ENCODE data around the gene DEFB118. TPM values are rescaled to one million over a fixed set of nuclear protein-coding genes. Genes with fewer than 3 reads are reported as not detected.
"Not testable (repeated sequence)": the region's sequence is repeated elsewhere in the genome, so short reads cannot be mapped to it uniquely, and the experiment has no call there.

DEFB118 gene, protein sequence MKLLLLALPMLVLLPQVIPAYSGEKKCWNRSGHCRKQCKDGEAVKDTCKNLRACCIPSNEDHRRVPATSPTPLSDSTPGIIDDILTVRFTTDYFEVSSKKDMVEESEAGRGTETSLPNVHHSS
- total RNA-seq (not detected), total RNA-seq (0 reads per million in 29 experiments)
- not detected for total RNA-seq (2013)

DNA sequence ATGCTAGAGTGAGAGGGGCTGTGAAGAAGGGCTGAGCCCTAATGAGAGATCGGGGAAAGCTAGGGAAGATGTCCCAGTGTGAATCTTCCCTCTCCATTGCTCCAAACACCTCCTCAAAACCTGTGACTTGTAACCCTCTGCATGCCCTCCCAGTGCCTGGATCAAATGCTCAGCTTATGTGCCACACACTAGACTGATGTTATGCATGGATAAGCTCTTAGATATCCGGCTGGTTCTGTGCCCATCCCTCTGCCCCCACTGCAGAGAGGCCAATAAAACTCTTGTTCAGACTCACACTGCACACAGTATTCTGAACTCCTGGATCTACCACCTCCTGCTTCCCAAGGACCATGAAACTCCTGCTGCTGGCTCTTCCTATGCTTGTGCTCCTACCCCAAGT is at the start of gene DEFB118:
TSS of gene DEFB118 (plus strand) at position 301 of the 400 bp plus-strand sequence. CDS start at position 351, 50 bp downstream.
- H3K4me3 Mint-ChIP-seq: no peak within 1 kb of the TSS
- Histone ChIP-seq H3K27me3 (replicated peaks in 1 of 2; ENCODE audit: control insufficient read depth in 2 of 2, extremely low read depth in 1 of 2, insufficient read depth in 2 of 2, low read length in 1 of 2) (no peaks in the 10 kb centered on the region), H3K4me1 (ENCODE audit: control insufficient read depth in 1 of 2, extremely low read depth in 1 of 2, insufficient read depth in 2 of 2, low read length in 2 of 2) (no peaks in the 10 kb centered on the region), H3K9me3 (no peaks in the 10 kb centered on the region), H3K4me3 (ENCODE audit: control insufficient read depth in 1 of 2, extremely low read depth in 1 of 2, low read length in 1 of 2) (no peak within 1 kb of the TSS), H3K27ac (ENCODE audit: low read length) (no peak within 1 kb of the TSS), H3K36me3 (ENCODE audit: control insufficient read depth in 2 of 2, extremely low read depth in 1 of 2, insufficient read depth in 1 of 2, low read length in 1 of 2) (no peaks in the 10 kb centered on the region)
- ChIA-PET CTCF (no interaction called here), POLR2A (interaction anchor here in 1 of 2 donors (1.2 kb wide), 1 partner anchor 13 kb away, joined by 6 read pairs; no protein-coding TSS in a partner anchor)
- no peak for DNase-seq
- H3K9me3 Mint-ChIP-seq: peaks cover 4 to 8% (median 5%) of the 10 kb centered on the region in 3 donors
- 63% methylated on average over 1 of the region's 2 CpGs for WGBS (ENCODE audit: insufficient coverage)
- no peak within 1 kb of the TSS for H3K27ac Mint-ChIP-seq
- ATAC-seq (replicated peaks in 1 of 4): no peak
- no peaks in the 10 kb centered on the region for H3K27me3 Mint-ChIP-seq
- no peaks in the 10 kb centered on the region for H3K4me1 Mint-ChIP-seq
- H3K36me3 Mint-ChIP-seq: no peaks in the 10 kb centered on the region

DNA sequence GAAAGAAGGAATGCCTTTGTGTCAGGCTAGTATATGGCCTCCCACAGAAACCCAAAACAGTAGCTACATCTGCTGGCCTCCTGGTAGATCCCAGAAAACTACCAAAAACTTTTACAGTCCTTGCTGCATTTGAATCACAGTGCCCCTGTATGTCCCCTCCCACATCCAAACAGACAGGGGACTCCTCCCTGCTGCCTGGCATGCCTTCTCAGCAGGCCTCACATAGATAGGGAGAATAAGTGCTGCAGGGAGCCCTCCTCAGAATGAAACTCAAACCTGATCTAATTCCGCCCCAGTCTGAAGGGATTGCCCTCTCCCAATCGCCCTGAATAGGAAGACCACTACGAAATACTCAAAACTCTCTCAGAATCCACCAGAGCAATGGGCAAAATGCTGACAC is 45.9 kb upstream of the DEFB118 start:
- H3K27ac Mint-ChIP-seq: no peak overlapping the region
- Histone ChIP-seq H3K27ac (ENCODE audit: low read length) (no peak overlapping the region), H3K4me1 (ENCODE audit: control insufficient read depth in 1 of 2, extremely low read depth in 1 of 2, insufficient read depth in 2 of 2, low read length in 2 of 2) (no peaks in the 10 kb centered on the region), H3K36me3 (ENCODE audit: control insufficient read depth in 2 of 2, extremely low read depth in 1 of 2, insufficient read depth in 1 of 2, low read length in 1 of 2) (no peaks in the 10 kb centered on the region), H3K27me3 (replicated peaks in 1 of 2; ENCODE audit: control insufficient read depth in 2 of 2, extremely low read depth in 1 of 2, insufficient read depth in 2 of 2, low read length in 1 of 2) (no peaks in the 10 kb centered on the region), H3K4me3 (ENCODE audit: control insufficient read depth in 1 of 2, extremely low read depth in 1 of 2, low read length in 1 of 2) (no peak overlapping the region), H3K9me3 (peaks cover 2% of the 10 kb centered on the region)
- H3K4me3 Mint-ChIP-seq: no peak overlapping the region
- H3K36me3 Mint-ChIP-seq: no peaks in the 10 kb centered on the region
- H3K27me3 Mint-ChIP-seq: peaks cover 0 to 11% of the 10 kb centered on the region in 2 donors
- peaks cover 4 to 42% (median 17%) of the 10 kb centered on the region in 3 donors for H3K9me3 Mint-ChIP-seq
- DNase-seq (no peak), ATAC-seq (replicated peaks in 1 of 4) (no peak)
- ChIA-PET POLR2A (no interaction called here), CTCF (no interaction called here)
- no peaks in the 10 kb centered on the region for H3K4me1 Mint-ChIP-seq
- WGBS (ENCODE audit: insufficient coverage): no CpG with 5 or more reads among the region's 3 CpGs

DNA sequence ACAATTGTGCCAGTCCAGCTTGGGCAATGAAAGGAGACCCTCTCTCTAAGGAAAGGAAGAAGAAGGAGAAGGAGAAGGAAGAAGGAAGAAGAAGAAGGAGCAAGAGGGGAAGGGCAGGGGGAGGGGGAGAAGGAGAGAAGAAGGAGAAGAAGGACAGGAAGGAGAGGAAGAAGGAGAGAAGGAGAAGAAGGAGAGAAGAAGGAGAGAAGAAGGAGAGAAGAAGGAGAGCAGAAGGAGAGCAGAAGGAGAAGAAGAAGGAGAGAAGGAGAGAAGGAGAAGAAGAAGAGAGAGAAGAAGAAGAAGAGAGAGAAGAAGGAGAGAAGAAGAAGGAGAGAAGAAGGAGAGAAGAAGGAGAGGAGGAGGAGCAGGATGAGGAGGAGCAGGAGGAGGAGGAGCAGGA is 37.5 kb upstream of the DEFB118 start:
- Histone ChIP-seq H3K4me1 (ENCODE audit: control insufficient read depth in 1 of 2, extremely low read depth in 1 of 2, insufficient read depth in 2 of 2, low read length in 2 of 2) (no peaks in the 10 kb centered on the region), H3K4me3 (ENCODE audit: control insufficient read depth in 1 of 2, extremely low read depth in 1 of 2, low read length in 1 of 2) (no peak overlapping the region), H3K27ac (ENCODE audit: low read length) (no peak overlapping the region), H3K36me3 (ENCODE audit: control insufficient read depth in 2 of 2, extremely low read depth in 1 of 2, insufficient read depth in 1 of 2, low read length in 1 of 2) (no peaks in the 10 kb centered on the region), H3K9me3 (no peaks in the 10 kb centered on the region), H3K27me3 (replicated peaks in 1 of 2; ENCODE audit: control insufficient read depth in 2 of 2, extremely low read depth in 1 of 2, insufficient read depth in 2 of 2, low read length in 1 of 2) (no peaks in the 10 kb centered on the region)
- Mint-ChIP-seq H3K27ac (no peak overlapping the region), H3K36me3 (no peaks in the 10 kb centered on the region), H3K9me3 (peaks cover 8 to 15% (median 10%) of the 10 kb centered on the region in 3 donors), H3K27me3 (peaks cover 0 to 3% of the 10 kb centered on the region in 2 donors), H3K4me1 (no peaks in the 10 kb centered on the region), H3K4me3 (no peak overlapping the region)
- DNase-seq (no peak), ATAC-seq (replicated peaks in 1 of 4) (no peak)
- POLR2A ChIA-PET: no interaction called here
- CTCF ChIA-PET: no interaction called here

DNA sequence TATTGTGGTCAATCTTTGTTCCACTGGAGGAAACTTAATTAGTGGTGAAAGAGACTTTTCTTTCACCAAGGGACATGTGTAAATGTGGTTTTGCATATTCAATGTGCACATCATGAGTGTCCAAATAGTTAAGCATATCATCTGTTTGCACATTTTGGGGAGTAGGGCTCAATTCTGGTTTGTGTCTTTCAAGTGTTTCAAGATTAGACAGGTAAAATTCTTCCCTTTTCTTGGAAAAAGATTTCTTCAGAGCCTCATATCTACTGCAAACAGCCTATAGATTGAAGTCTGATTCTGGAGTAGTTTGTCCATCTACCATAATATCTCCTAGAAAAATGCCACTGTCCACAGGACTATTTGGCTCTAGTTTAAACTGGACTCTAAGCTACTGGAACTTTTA is 26.9 kb upstream of the DEFB118 start:
- Histone ChIP-seq H3K36me3 (ENCODE audit: control insufficient read depth in 2 of 2, extremely low read depth in 1 of 2, insufficient read depth in 1 of 2, low read length in 1 of 2) (no peaks in the 10 kb centered on the region), H3K4me3 (ENCODE audit: control insufficient read depth in 1 of 2, extremely low read depth in 1 of 2, low read length in 1 of 2) (no peak overlapping the region), H3K4me1 (ENCODE audit: control insufficient read depth in 1 of 2, extremely low read depth in 1 of 2, insufficient read depth in 2 of 2, low read length in 2 of 2) (no peaks in the 10 kb centered on the region), H3K27me3 (replicated peaks in 1 of 2; ENCODE audit: control insufficient read depth in 2 of 2, extremely low read depth in 1 of 2, insufficient read depth in 2 of 2, low read length in 1 of 2) (no peaks in the 10 kb centered on the region), H3K9me3 (no peaks in the 10 kb centered on the region), H3K27ac (ENCODE audit: low read length) (no peak overlapping the region)
- Mint-ChIP-seq H3K27ac (no peak overlapping the region), H3K36me3 (no peaks in the 10 kb centered on the region), H3K4me3 (no peak overlapping the region), H3K9me3 (peaks cover 0 to 3% (median 0%) of the 10 kb centered on the region in 3 donors), H3K4me1 (no peaks in the 10 kb centered on the region), H3K27me3 (peaks cover 0 to 3% of the 10 kb centered on the region in 2 donors)
- no peak for ATAC-seq (replicated peaks in 1 of 4)
- no peak for DNase-seq
- CTCF ChIA-PET: no interaction called here
- POLR2A ChIA-PET: interaction anchor here in 1 of 2 donors (0.5 kb wide), 1 partner anchor 39 kb away, joined by 3 read pairs; no protein-coding TSS in a partner anchor

DNA sequence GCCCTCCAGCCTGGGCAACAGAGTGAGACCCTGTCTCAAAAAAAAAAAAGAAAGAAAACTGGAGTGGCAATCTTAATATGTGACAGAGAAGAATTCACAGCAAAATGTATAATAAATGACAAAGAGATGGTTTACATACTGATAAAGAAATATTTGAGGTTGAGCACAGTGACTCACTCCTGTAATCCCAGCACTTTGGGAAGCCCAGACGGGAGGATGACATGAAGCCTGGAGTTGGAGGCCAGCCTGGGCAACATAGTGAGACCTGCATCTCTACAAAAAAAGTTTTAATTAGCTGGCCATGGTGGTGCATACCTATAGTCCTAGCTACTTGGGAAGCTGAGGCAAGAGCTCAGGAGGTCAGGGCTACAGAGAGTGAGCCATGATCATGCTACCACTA is 12.4 kb upstream of the DEFB118 start:
- no peak for ATAC-seq (replicated peaks in 1 of 4)
- DNase-seq: no peak
- ChIA-PET CTCF (no interaction called here), POLR2A (no interaction called here)
- H3K4me3 ChIP-seq (ENCODE audit: control insufficient read depth in 1 of 2, extremely low read depth in 1 of 2, low read length in 1 of 2): no peak overlapping the region
- Mint-ChIP-seq H3K4me1 (no peaks in the 10 kb centered on the region), H3K9me3 (no peaks in the 10 kb centered on the region), H3K36me3 (no peaks in the 10 kb centered on the region), H3K27ac (no peak overlapping the region), H3K4me3 (no peak overlapping the region), H3K27me3 (peaks cover 5 to 6% of the 10 kb centered on the region in 2 donors)
- no peak overlapping the region for H3K27ac ChIP-seq (ENCODE audit: low read length)
- no peaks in the 10 kb centered on the region for H3K4me1 ChIP-seq (ENCODE audit: control insufficient read depth in 1 of 2, extremely low read depth in 1 of 2, insufficient read depth in 2 of 2, low read length in 2 of 2)
- H3K9me3 ChIP-seq: no peaks in the 10 kb centered on the region
- WGBS (ENCODE audit: insufficient coverage): 100% methylated on average over 1 of the region's 1 CpG
- no peaks in the 10 kb centered on the region for H3K27me3 ChIP-seq (replicated peaks in 1 of 2; ENCODE audit: control insufficient read depth in 2 of 2, extremely low read depth in 1 of 2, insufficient read depth in 2 of 2, low read length in 1 of 2)
- no peaks in the 10 kb centered on the region for H3K36me3 ChIP-seq (ENCODE audit: control insufficient read depth in 2 of 2, extremely low read depth in 1 of 2, insufficient read depth in 1 of 2, low read length in 1 of 2)

DNA sequence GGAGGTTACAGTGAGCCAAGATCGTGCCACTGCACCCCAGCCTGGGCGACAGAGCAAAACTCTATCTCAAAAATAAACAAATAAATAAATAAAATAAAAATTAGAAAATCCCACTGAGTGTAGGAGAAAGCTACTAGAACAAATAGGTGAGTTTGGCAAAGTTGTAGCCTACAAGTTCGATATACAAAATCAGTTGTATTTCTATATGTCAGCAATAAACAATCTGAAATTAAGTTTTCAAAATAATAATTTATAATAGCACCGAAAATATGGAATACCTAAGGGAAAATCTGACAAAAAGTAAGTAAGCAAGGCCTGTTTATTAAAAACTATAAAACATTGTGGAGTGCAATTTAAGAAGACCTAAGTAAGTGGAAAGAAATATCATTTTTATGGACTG is 5.1 kb upstream of the DEFB118 start:
- WGBS (ENCODE audit: insufficient coverage): no CpG with 5 or more reads among the region's 4 CpGs
- no peaks in the 10 kb centered on the region for H3K4me1 Mint-ChIP-seq
- POLR2A ChIA-PET: no interaction called here
- H3K27me3 ChIP-seq (replicated peaks in 1 of 2; ENCODE audit: control insufficient read depth in 2 of 2, extremely low read depth in 1 of 2, insufficient read depth in 2 of 2, low read length in 1 of 2): no peaks in the 10 kb centered on the region
- no peaks in the 10 kb centered on the region for H3K4me1 ChIP-seq (ENCODE audit: control insufficient read depth in 1 of 2, extremely low read depth in 1 of 2, insufficient read depth in 2 of 2, low read length in 2 of 2)
- DNase-seq: no peak
- no peak overlapping the region for H3K27ac Mint-ChIP-seq
- peaks cover 5 to 8% (median 8%) of the 10 kb centered on the region in 3 donors for H3K9me3 Mint-ChIP-seq
- no peak overlapping the region for H3K4me3 Mint-ChIP-seq
- peaks cover 0 to 3% of the 10 kb centered on the region in 2 donors for H3K27me3 Mint-ChIP-seq
- no peaks in the 10 kb centered on the region for H3K36me3 ChIP-seq (ENCODE audit: control insufficient read depth in 2 of 2, extremely low read depth in 1 of 2, insufficient read depth in 1 of 2, low read length in 1 of 2)
- no peak overlapping the region for H3K4me3 ChIP-seq (ENCODE audit: control insufficient read depth in 1 of 2, extremely low read depth in 1 of 2, low read length in 1 of 2)
- no peaks in the 10 kb centered on the region for H3K9me3 ChIP-seq
- CTCF ChIA-PET: no interaction called here
- no peak for ATAC-seq (replicated peaks in 1 of 4)
- H3K27ac ChIP-seq (ENCODE audit: low read length): no peak overlapping the region
- H3K36me3 Mint-ChIP-seq: no peaks in the 10 kb centered on the region

DNA sequence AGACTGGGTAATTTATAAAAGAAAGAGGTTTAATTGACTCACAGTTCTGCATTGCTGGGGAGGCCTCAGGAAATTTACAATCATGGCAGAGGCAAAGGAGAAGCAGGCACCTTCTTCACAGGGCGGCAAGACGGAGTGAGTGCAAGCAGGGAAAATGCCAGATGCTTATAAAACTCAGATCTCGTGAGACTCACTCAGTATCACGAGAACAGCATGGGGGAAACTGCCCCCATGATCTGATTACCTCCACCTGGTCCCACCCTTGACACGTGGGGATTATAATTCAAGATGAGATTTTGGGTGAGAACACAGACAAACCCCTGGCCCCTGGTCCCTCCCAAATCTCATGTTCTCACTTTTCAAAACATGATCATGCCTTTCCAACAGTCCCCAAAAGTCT is 4.1 kb upstream of the DEFB118 start:
- WGBS (ENCODE audit: insufficient coverage): no CpG with 5 or more reads among the region's 5 CpGs
- H3K27me3 Mint-ChIP-seq; DNase-seq; H3K36me3 Mint-ChIP-seq; H3K9me3 ChIP-seq; H3K36me3 ChIP-seq (ENCODE audit: control insufficient read depth in 2 of 2, extremely low read depth in 1 of 2, insufficient read depth in 1 of 2, low read length in 1 of 2); H3K4me3 ChIP-seq (ENCODE audit: control insufficient read depth in 1 of 2, extremely low read depth in 1 of 2, low read length in 1 of 2); ATAC-seq (replicated peaks in 1 of 4); H3K4me1 Mint-ChIP-seq; H3K4me3 Mint-ChIP-seq; H3K4me1 ChIP-seq (ENCODE audit: control insufficient read depth in 1 of 2, extremely low read depth in 1 of 2, insufficient read depth in 2 of 2, low read length in 2 of 2); POLR2A ChIA-PET; H3K27ac ChIP-seq (ENCODE audit: low read length); CTCF ChIA-PET; H3K27ac Mint-ChIP-seq; H3K9me3 Mint-ChIP-seq; H3K27me3 ChIP-seq (replicated peaks in 1 of 2; ENCODE audit: control insufficient read depth in 2 of 2, extremely low read depth in 1 of 2, insufficient read depth in 2 of 2, low read length in 1 of 2): not testable (repeated sequence)
